SK-N-SH treated with all-trans-retinoic acid at 6 μM for 48 hours (cell line): ENCODE measurements around the gene IDH1.

ENCODE experiments used
- ARNTL ChIP-seq: fragments of 450-650 bp; formaldehyde crosslinking; IDR thresholded peaks from 2 replicates; pipeline ENCODE4 v1.5.0; 2020; ENCODE audit warnings: low read depth, mild to moderate bottlenecking, moderate library complexity, borderline replicate concordance
- ESRRG ChIP-seq: fragments of 250-450 bp; sonication (Bioruptor Pico); IDR thresholded peaks from 2 replicates; pipeline ENCODE4 v1.6.1; 2021; ENCODE audit warnings: mild to moderate bottlenecking
- PPARA ChIP-seq: fragments of 250-450 bp; sonication (Bioruptor Pico); IDR thresholded peaks from 2 replicates; pipeline ENCODE4 v1.5.0; 2020; ENCODE audit warnings: mild to moderate bottlenecking, borderline replicate concordance
- SNAI2 ChIP-seq: fragments of 250-450 bp; sonication (Bioruptor Pico); IDR thresholded peaks from 2 replicates; pipeline ENCODE4 v1.5.0; 2020; ENCODE audit warnings: mild to moderate bottlenecking, moderate library complexity
- ZNF565 ChIP-seq: fragments of 450-650 bp; formaldehyde crosslinking; conservative IDR thresholded peaks from 2 replicates; pipeline ENCODE4 v1.5.0; 2020; ENCODE audit warnings: low read depth, mild to moderate bottlenecking, moderate library complexity

DNA sequence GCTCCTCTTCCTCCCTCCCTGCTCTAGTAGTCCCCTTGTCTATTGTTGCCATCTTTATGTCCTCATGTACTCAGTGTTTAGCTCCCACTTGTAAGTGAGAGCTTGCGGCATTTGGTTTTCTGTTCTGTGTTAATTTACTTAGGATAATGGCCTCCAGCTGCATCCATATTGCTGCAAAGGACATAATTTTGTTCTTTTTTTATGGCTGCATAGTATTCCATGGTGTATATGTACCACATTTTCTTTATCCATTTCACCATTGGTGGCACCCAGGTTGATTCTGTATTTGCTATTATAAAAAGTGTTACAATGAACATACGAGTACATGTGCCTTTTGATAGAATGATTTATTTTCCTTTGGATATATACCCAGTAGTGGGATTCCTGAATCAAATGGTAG is 23.7 kb upstream of the IDH1 start:
- TF ChIP-seq ZNF565 (CRISPR knock-in tag) (no peak), PPARA (CRISPR knock-in tag) (no peak), SNAI2 (CRISPR knock-in tag) (no peak), ARNTL (CRISPR knock-in tag) (no peak), ESRRG (CRISPR knock-in tag) (no peak)
